HG03045 (cell line): ENCODE measurements around the gene ANK2.

Experiments used
- ATAC-seq: cut with Tn5 transposase; IDR thresholded peaks from one replicate; pipeline ENCODE4 v1.9.1; 2021; ENCODE audit warnings: mild to moderate bottlenecking, moderate library complexity; ENCODE audit not compliant: unreplicated experiment

ANK2 gene

DNA sequence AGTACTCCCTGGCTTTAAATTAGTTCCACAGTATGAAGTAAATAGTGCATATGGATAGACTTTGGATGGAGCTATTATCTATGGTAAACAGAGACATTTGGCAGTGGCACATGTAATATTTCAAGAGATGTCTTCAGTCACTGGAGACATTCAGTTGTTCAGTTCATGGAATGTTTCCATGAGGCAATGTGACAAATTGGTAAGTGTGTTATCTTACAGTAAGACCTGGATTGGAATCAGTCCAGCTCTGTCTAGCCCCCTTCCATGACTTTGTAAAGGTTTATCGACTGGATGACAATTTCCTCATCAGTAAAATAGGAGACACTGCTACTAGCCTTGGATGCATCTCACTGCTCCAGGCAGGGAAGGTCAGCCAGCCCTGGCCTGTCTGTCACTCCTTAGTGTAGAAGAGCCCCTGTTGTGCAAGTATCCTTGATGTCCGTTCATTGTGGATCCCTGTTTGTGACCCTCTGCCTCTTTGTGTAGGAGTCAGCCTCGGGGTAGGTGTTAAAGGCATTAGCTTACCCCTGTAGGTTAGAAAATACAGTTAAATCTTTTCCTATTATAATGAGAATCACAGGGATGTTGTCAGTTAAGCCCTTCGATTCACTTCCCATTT lies 335.9 kb downstream of the ANK2 start:
- ATAC-seq, result no peak

DNA sequence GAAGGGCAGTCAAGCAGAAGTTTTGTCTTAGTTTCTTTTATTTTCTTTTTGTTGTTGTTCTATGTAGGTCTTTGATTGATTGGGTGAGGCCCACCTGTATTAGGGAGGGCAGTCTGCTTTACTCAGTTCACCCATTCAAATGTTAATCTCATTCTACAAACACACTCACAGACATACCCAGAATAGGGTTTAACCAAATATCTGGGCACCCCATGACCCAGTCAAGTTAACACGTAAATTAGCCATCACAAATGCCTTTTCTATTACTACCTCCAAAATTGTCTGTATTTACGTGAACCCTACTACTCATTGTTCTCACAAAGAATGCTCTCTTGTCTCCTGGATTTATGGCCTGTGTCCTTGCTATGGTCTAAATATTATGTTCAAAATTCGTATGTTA lies 339.7 kb downstream of the ANK2 start:
- no peak for ATAC-seq

GRCh38 chr4:113390850-113391249 lies 341.4 kb downstream of the ANK2 start:
- no peak for ATAC-seq

GRCh38 chr4:113394108-113394729 lies 344.8 kb downstream of the ANK2 start:
- ATAC-seq, result no peak

- peak; percentile 90 for ATAC-seq
Measured at GRCh38 chr4:113394730-113395530, 345.5 kb downstream of the ANK2 start.

DNA sequence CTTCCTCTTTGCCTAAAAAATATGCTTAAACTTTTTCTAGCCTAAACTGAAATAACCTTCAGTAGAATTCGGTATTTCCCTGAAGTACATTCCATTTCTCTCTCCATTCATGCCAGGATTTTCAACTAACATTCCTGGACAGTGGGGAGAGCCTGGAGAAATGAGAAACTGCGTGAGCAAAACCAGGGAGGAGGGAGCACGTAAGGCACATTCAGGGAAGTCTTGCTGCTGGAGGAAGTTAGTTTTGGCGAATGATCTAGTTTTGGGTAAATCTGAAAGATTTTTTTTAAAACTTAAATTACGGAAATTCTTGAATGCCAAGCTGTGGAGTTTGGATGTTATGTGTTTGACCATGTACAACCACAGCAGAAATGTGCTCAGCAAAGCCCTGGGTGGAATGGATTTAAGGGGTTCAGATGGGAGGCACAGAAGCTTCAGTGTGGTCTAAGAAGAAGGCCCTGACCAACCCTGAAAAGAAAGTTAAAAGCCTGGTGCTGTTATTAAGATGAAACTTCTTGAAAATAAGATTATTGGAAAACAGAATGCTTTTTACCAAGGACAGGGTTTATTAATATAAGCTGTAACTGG lies 347.8 kb downstream of the ANK2 start:
- ATAC-seq, result no peak

GRCh38 chr4:113398441-113399143 lies 349.1 kb downstream of the ANK2 start:
- ATAC-seq, result no peak

DNA sequence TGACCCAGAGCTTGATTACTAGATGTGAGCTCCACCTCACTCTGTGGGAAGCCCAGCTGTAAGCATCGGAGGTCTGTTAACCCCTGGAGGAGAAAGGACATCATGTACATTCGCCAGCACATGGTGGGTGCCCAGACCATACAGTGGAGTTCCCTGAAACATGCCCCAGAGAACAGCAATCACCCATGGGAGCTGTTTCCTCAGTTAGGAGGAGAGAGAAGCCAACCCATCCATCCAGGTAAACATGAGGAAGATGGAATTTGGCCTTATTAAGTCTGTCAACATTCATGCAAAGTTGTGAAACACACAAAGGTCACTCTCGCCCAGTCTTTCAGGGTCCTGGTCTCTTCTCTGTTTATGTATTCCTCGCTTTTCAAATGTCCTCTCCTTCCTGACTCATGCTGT lies 354.7 kb downstream of the ANK2 start:
- ATAC-seq, result no peak

- ATAC-seq, result no peak
Measured at GRCh38 chr4:113404841-113405240, 355.4 kb downstream of the ANK2 start.

GRCh38 chr4:113405874-113406722 lies 356.6 kb downstream of the ANK2 start:
- ATAC-seq, result no peak

GRCh38 chr4:113406723-113407016 lies 357.2 kb downstream of the ANK2 start:
- no peak for ATAC-seq

DNA sequence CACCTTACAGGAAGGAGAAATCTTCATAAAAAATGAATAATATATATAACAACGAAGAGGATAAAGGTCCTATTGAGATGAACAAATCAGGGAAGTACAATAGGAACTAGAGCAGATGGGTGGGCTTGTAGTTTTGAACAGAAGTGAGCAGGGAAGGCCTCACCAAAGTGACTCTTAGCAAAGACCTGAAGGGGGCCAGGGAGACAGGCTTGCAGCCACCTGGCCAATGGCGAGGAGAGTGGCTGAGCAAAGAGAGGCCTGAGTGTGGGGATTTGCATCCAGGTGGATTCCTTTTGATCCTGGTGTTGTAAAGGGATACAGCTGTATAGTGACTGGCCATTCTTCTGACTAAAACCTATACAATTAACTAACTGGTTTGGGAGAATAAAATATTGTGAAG lies 358.0 kb downstream of the ANK2 start:
- ATAC-seq, result no peak

DNA sequence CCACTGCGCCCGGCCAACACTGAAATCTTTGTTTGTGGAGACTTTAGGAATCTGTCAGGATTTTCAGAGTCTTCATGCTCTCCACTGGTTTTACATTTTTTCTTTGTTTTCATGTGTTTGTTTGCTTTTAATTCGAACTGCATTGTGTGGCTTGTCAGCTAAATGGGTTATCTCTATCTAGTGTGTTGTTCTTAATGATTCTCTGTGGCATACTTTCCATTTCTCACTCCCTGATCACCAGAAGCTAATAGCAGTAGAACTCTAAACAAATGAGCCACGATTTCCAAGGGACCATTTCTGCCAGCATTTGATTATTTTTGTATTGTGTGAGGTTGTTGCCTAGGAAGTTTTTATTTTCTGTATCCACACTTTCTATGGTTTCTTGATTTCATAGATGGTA lies 359.7 kb downstream of the ANK2 start:
- no peak for ATAC-seq

DNA sequence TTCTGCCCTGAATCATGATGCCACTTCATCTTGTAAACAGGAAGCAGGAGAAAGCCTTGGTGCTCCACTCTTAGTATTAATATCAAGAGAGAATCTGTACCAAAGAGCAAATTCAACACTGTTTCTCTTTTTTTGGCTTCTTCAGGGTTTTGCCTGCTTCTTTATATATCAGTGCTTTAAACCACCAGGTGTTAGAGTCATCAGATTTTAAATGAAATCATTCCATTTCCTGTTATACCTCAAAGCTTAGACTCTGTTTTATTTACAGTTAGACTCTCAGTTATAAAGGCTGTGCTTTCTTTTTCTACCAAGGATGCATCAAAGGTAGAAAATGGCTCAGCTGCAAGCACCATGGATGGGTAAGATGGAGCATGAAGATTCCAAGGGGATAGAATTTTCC lies 361.2 kb downstream of the ANK2 start:
- ATAC-seq, result no peak

- ATAC-seq, result no peak
Measured at GRCh38 chr4:113411496-113411938, 362.1 kb downstream of the ANK2 start.

- ATAC-seq, result no peak
Measured at GRCh38 chr4:113419631-113420030, 370.2 kb downstream of the ANK2 start.

DNA sequence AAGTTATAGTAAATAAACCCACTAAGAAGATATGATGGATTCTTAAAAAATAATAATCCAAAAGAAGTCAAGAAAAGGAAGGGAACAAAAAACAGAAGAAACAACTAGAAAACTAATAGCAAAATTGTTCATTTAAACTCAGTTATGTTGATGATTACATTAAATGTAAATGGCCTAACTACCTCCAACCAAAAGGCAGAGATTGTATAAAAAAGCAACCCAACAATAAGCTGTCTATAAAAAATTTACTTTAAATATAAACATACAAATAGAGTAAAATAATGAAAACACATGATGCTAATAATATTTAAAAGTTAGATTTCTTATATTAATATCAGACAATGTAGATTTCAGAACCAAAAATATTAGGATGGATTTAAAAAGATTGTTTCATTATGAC lies 371.5 kb downstream of the ANK2 start:
- no peak for ATAC-seq

GRCh38 chr4:113423631-113424030 lies 374.2 kb downstream of the ANK2 start:
- no peak for ATAC-seq

DNA sequence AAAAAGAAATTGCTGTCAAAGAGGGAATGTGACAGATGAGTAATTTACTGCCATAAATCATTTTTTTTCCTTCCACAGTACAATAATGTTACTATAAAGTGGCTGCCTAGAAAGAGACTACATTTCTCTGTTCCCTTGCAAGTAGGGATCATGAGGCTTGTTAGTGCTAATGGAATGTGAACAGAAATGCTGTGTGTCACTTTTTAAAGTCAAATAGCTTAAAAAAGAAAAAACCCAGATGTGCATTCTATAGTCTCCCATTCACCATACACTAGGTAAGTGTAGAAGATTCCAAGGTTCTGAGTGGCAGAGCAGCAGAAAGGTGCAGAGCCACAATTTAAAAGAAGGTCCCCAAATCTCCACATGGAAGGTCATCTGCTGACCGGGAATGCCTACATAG lies 383.7 kb downstream of the ANK2 start:
- ATAC-seq, result no peak
